HEK293 (cell line): ENCODE results near the gene ALDH18A1.

Experiments
- CTCF ChIP-seq: fragments of 450-650 bp; formaldehyde crosslinking; IDR thresholded peaks from 2 replicates; pipeline ENCODE4 v1.5.1; 2016; ENCODE audit warnings: missing biosample characterization, missing genetic modification characterization
- FEZF1 ChIP-seq: fragments of 450-650 bp; formaldehyde crosslinking; IDR thresholded peaks from 2 replicates; pipeline ENCODE4 v1.5.1; 2016; ENCODE audit warnings: missing biosample characterization, missing genetic modification characterization
- HOXD13 ChIP-seq: sonication (generic); formaldehyde crosslinking; IDR thresholded peaks from 2 replicates; pipeline ENCODE4 v1.8.0; 2022; ENCODE audit warnings: missing genetic modification reagents, borderline replicate concordance
- IKZF3 ChIP-seq: fragments of 450-650 bp; IDR thresholded peaks from 2 replicates; pipeline ENCODE4 v1.5.0; 2018; ENCODE audit warnings: missing biosample characterization, mild to moderate bottlenecking, missing genetic modification characterization, moderate library complexity
- ZNF114 ChIP-seq: fragments of 450-650 bp; formaldehyde crosslinking; IDR thresholded peaks from 2 replicates; pipeline ENCODE4 v1.5.0; 2017; ENCODE audit warnings: missing biosample characterization, missing genetic modification characterization
- ZNF132 ChIP-seq: fragments of 450-650 bp; formaldehyde crosslinking; IDR thresholded peaks from 2 replicates; pipeline ENCODE4 v1.5.1; 2017; ENCODE audit warnings: missing biosample characterization, missing genetic modification characterization, borderline replicate concordance
- ZNF223 ChIP-seq: fragments of 450-650 bp; formaldehyde crosslinking; IDR thresholded peaks from 2 replicates; pipeline ENCODE4 v1.5.1; 2016; ENCODE audit warnings: missing biosample characterization, missing genetic modification characterization
- ZNF362 ChIP-seq: fragments of 450-650 bp; formaldehyde crosslinking; IDR thresholded peaks from 2 replicates; pipeline ENCODE4 v1.5.1; 2016; ENCODE audit warnings: missing biosample characterization, missing genetic modification characterization

GRCh38 chr10:95561177-95561863 is 95.2 kb downstream of the ALDH18A1 start, which contains the start of gene SORBS1:
- no peak for TF ChIP-seq FEZF1 (tag by site-specific recombination)
- no peak for TF ChIP-seq CTCF (tag by site-specific recombination)
- peak; percentile 45; the same call in 1 of the 2 replicates for TF ChIP-seq IKZF3 (tag by site-specific recombination)
- TF ChIP-seq HOXD13 (CRISPR knock-in tag), result no peak
- no peak for TF ChIP-seq ZNF132 (tag by site-specific recombination)
- no peak for TF ChIP-seq ZNF114 (tag by site-specific recombination)
- TF ChIP-seq ZNF223 (tag by site-specific recombination), result no peak
- no peak for TF ChIP-seq ZNF362 (tag by site-specific recombination)
